IPS-20b (cell line): ENCODE results near the gene HAUS1.

Source experiments
- H3K27ac ChIP-seq: one replicate; pipeline ENCODE4 v1.5.1; 2013; ENCODE audit warnings: low read length
- H3K27me3 ChIP-seq: 2 replicates; pipeline ENCODE4 v1.6.1; 2013; ENCODE audit warnings: mild to moderate bottlenecking, low read length, inconsistent platforms; ENCODE audit not compliant: insufficient read depth
- H3K36me3 ChIP-seq: 2 replicates; pipeline ENCODE4 v1.6.1; 2013; ENCODE audit warnings: low read depth, mild to moderate bottlenecking, inconsistent platforms, low read length, moderate library complexity; ENCODE audit not compliant: insufficient read depth
- H3K4me1 ChIP-seq: 2 replicates; pipeline ENCODE4 v1.6.1; 2013; ENCODE audit warnings: mild to moderate bottlenecking, control low read depth, inconsistent platforms, low read length, moderate library complexity; ENCODE audit not compliant: insufficient read depth
- H3K4me3 ChIP-seq: 2 replicates; pipeline ENCODE4 v1.5.1; 2013; ENCODE audit warnings: mild to moderate bottlenecking, low read length, inconsistent platforms
- H3K9ac ChIP-seq: 2 replicates; pipeline ENCODE4 v1.6.1; 2013; ENCODE audit warnings: low read depth, mild to moderate bottlenecking, inconsistent platforms, low read length, moderate library complexity
- H3K9me3 ChIP-seq: 2 replicates; pipeline ENCODE4 v1.6.1; 2013; ENCODE audit warnings: mild to moderate bottlenecking, low read depth, low read length, inconsistent platforms; ENCODE audit not compliant: insufficient read depth

The HAUS1 gene

GRCh38 chr18:46134920-46135675, 30.9 kb downstream of the HAUS1 start:
- H3K27me3 ChIP-seq = no peaks in the 10 kb centered on the region
- peaks cover 9% of the 10 kb centered on the region; the same call in 1 of the 2 replicates for H3K4me1 ChIP-seq
- no peak overlapping the region for H3K4me3 ChIP-seq
- H3K9ac ChIP-seq = no peak overlapping the region
- peaks cover 2% of the 10 kb centered on the region; the same call in 1 of the 2 replicates for H3K36me3 ChIP-seq
- no peak overlapping the region for H3K27ac ChIP-seq
- no peaks in the 10 kb centered on the region for H3K9me3 ChIP-seq

GRCh38 chr18:46140173-46140572, 36.0 kb downstream of the HAUS1 start:
- H3K36me3 ChIP-seq = no peaks in the 10 kb centered on the region
- H3K4me3 ChIP-seq = no peak overlapping the region
- no peaks in the 10 kb centered on the region for H3K27me3 ChIP-seq
- H3K9me3 ChIP-seq = no peaks in the 10 kb centered on the region
- H3K27ac ChIP-seq = no peak overlapping the region
- no peak overlapping the region for H3K9ac ChIP-seq
- peaks cover 9% of the 10 kb centered on the region; the same call in 1 of the 2 replicates for H3K4me1 ChIP-seq

- no peak overlapping the region for H3K4me3 ChIP-seq
- peaks cover 9% of the 10 kb centered on the region; the same call in 1 of the 2 replicates for H3K4me1 ChIP-seq
- H3K27ac ChIP-seq = no peak overlapping the region
- H3K27me3 ChIP-seq = no peaks in the 10 kb centered on the region
- no peaks in the 10 kb centered on the region for H3K36me3 ChIP-seq
- H3K9me3 ChIP-seq = no peaks in the 10 kb centered on the region
- no peak overlapping the region for H3K9ac ChIP-seq
These were observed 37.0 kb downstream of the HAUS1 start for GRCh38 chr18:46141199-46141598.

DNA sequence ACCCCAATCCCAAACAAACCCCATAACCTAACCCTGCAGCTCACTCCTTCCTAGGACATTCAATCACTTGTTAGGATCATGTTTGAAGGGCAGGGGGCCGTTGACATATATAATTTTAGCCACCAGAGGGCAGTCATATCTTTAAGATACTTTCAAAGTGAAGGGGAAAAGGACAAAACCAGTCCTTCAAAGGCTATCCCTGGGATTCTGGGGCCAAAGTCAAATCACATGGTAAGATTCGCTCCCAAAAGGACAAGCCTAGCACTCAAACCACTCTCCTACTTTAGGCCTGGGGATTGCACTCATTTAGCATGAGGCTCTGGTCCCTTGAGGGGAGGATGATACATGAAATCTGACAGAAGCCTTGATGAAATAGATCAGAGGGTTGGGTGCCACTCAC, 44.6 kb downstream of the HAUS1 start:
- H3K9ac ChIP-seq = no peak overlapping the region
- H3K27me3 ChIP-seq = no peaks in the 10 kb centered on the region

DNA sequence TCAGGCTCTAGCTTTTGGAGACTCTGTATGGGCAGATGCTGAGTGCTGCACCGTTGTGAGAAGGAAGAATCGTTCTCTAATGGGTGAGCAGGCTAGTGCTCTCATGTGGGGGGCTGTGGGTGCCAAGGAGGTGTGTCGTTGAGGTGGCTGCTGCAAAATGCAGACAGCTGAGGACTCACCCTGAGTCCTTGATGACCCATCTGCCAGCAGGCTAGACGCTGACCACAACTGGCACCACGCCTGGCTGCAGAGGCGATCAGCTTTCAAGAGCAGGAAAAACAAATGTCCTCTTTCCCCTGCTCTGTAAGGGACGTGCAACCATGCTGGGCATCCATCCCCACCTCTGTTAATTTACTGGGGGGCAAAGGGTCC, 48.2 kb downstream of the HAUS1 start:
- H3K9me3 ChIP-seq = no peaks in the 10 kb centered on the region
- H3K36me3 ChIP-seq = no peaks in the 10 kb centered on the region
- no peak overlapping the region for H3K9ac ChIP-seq
- H3K27ac ChIP-seq = no peak overlapping the region
- H3K4me3 ChIP-seq = no peak overlapping the region
- no peaks in the 10 kb centered on the region for H3K27me3 ChIP-seq
- H3K4me1 ChIP-seq = peaks cover 20% of the 10 kb centered on the region

More for the DNA sequence above, 44.6 kb downstream of the HAUS1 start:
- H3K36me3 ChIP-seq = no peaks in the 10 kb centered on the region
- H3K9me3 ChIP-seq = no peaks in the 10 kb centered on the region
- no peak overlapping the region for H3K4me3 ChIP-seq
- H3K4me1 ChIP-seq = peaks cover 14% of the 10 kb centered on the region; the same call in 1 of the 2 replicates
- no peak overlapping the region for H3K27ac ChIP-seq

- Histone ChIP-seq H3K9ac (no peak overlapping the region; the same call in 1 of the 2 replicates), H3K4me3 (peak overlapping the region; percentile 40; the same call in 1 of the 2 replicates), H3K36me3 (no peaks in the 10 kb centered on the region), H3K27ac (no peak overlapping the region), H3K4me1 (peaks cover 20% of the 10 kb centered on the region), H3K9me3 (no peaks in the 10 kb centered on the region), H3K27me3 (no peaks in the 10 kb centered on the region)
These were observed 48.8 kb downstream of the HAUS1 start for GRCh38 chr18:46152808-46153617.

- H3K4me3 ChIP-seq = no peak overlapping the region
- H3K4me1 ChIP-seq = peaks cover 20% of the 10 kb centered on the region
- H3K27ac ChIP-seq = no peak overlapping the region
- no peaks in the 10 kb centered on the region for H3K9me3 ChIP-seq
- no peaks in the 10 kb centered on the region for H3K36me3 ChIP-seq
- no peaks in the 10 kb centered on the region for H3K27me3 ChIP-seq
- H3K9ac ChIP-seq = no peak overlapping the region
These were observed 51.5 kb downstream of the HAUS1 start for GRCh38 chr18:46155641-46156051.

GRCh38 chr18:46156124-46156745, 52.0 kb downstream of the HAUS1 start:
- Histone ChIP-seq H3K9ac (no peak overlapping the region), H3K9me3 (no peaks in the 10 kb centered on the region), H3K36me3 (no peaks in the 10 kb centered on the region), H3K4me3 (no peak overlapping the region), H3K4me1 (peaks cover 20% of the 10 kb centered on the region), H3K27ac (no peak overlapping the region), H3K27me3 (no peaks in the 10 kb centered on the region)

DNA sequence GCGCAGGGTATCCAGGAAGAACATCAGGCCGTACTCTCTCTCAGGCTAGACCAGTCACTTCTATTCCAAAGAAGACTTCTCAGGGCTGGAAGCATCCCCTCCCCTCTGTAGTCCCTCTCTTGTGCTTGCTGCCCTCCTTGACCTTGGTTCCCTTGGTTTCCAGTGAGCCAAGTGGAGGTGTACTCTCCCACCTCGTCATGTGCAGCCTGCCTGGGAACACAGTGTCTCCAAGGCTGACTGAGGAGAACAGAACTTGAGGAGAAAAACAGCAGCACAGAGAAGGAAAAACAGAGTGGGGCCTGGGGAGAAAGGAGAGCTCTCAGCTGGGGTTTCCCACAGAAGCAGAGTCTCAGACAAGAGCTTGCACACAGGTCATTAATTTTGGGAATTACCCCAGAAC, 52.7 kb downstream of the HAUS1 start:
- Histone ChIP-seq H3K4me1 (peaks cover 20% of the 10 kb centered on the region), H3K36me3 (no peaks in the 10 kb centered on the region), H3K27ac (no peak overlapping the region), H3K9me3 (no peaks in the 10 kb centered on the region), H3K4me3 (no peak overlapping the region), H3K27me3 (no peaks in the 10 kb centered on the region), H3K9ac (no peak overlapping the region)

DNA sequence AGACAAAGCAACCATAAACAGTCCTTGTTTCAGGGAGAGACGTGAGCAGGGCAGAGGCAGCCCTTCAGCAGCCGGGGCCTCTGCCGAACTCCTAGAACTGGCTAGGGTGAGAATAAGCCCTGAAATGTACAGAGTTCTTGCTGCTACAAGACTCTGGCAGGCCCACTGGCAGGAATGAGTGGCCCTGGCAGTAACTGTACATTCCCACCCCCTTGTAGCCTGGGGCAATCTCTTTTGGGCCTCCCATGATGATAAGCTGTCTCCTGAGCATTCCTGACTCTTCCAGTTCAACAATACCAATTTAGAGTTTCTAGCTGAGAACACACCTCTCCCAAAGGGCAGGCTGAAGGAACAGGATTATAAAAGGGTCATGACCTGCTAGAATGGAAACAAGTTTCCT, 54.3 kb downstream of the HAUS1 start:
- Histone ChIP-seq H3K36me3 (no peaks in the 10 kb centered on the region), H3K9me3 (no peaks in the 10 kb centered on the region), H3K4me3 (no peak overlapping the region), H3K9ac (no peak overlapping the region), H3K4me1 (peaks cover 9% of the 10 kb centered on the region), H3K27me3 (no peaks in the 10 kb centered on the region), H3K27ac (no peak overlapping the region)

DNA sequence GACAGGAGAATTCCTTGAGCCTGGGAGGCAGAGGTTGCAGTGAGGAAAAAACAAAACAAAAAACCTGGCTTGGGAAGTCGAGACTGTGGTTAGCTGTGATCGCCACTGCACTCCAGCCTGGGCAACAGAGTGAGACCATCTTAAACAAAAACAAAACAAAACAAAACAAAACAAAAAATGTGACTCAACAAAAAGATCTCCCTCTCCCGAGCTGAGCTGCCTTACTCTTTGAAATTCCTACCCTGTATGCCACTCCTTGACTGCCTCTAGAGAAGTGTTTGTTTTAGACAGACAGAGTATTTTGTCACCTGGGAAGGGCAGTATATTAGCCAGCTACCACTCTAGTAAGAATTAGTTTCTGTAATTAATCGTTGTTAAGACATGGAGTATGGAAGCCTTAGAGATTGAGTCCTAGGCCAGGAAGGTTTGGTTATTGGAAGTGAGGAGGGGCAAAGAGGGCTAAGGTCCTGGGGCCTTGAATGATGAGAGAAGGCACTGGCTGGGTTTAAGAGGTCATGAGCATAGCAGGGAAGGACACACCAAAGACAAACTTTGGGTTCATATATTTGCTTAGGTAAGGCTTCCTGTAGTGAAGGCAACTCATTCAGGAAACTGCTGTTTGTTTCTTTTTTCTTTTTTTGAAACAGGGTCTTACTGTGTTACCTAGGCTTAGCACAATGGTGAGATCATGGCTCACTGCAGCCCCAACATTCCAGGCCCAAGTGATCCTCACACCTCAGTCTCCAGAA, 56.0 kb downstream of the HAUS1 start:
- Histone ChIP-seq H3K9me3 (no peaks in the 10 kb centered on the region), H3K27ac (no peak overlapping the region), H3K9ac (no peak overlapping the region), H3K4me3 (no peak overlapping the region), H3K4me1 (peaks cover 6% of the 10 kb centered on the region; the same call in 1 of the 2 replicates), H3K36me3 (no peaks in the 10 kb centered on the region), H3K27me3 (no peaks in the 10 kb centered on the region)
